ENCODE data around the gene SLC22A17. TPM values are rescaled to one million over a fixed set of nuclear protein-coding genes. Genes with fewer than 3 reads are reported as not detected.

SLC22A17 gene
- total RNA-seq, 1 donor from 2014 or later, result 22.2 TPM

GRCh38 chr14:23372509-23372908 lies 19.8 kb upstream of the SLC22A17 start, which contains the start of gene IL25:
Gene IL25 (plus strand): TSS chr14:23372809.
- Histone ChIP-seq H3K9ac (no peak within 1 kb of the TSS), H3K27me3 (no peaks in the 10 kb centered on the region), H3K4me1 (peaks cover 14% of the 10 kb centered on the region), H3K79me2 (ENCODE audit: low read depth) (no peaks in the 10 kb centered on the region), H3K36me3 (no peaks in the 10 kb centered on the region), H4K20me1 (ENCODE audit: low read depth) (no peaks in the 10 kb centered on the region), H3K4me3 (no peak within 1 kb of the TSS), H3K4me2 (no peak within 1 kb of the TSS), H3F3A (ENCODE audit: low read depth) (peaks cover 16% of the 10 kb centered on the region), H3K27ac (no peak within 1 kb of the TSS), H2AFZ (replicated peaks) (no peak within 1 kb of the TSS), H3K9me3 (ENCODE audit: low read depth) (no peaks in the 10 kb centered on the region)
- Mint-ChIP-seq H3K9me3 (no peaks in the 10 kb centered on the region), H3K4me1 (peaks cover 16% of the 10 kb centered on the region), H3K27me3 (ENCODE audit: insufficient read depth, low read depth) (peaks cover 8% of the 10 kb centered on the region), H3K36me3 (no peaks in the 10 kb centered on the region), H3K4me3 (no peak within 1 kb of the TSS), H3K27ac (peak within 1 kb of the TSS; percentile 12)
- TF ChIP-seq EZH2phosphoT487 (IDR thresholded peaks at IDR 0.05) (no peak), EZH2 (IDR thresholded peaks at IDR 0.05) (no peak)
- TF ChIP-seq, protein P1, sequence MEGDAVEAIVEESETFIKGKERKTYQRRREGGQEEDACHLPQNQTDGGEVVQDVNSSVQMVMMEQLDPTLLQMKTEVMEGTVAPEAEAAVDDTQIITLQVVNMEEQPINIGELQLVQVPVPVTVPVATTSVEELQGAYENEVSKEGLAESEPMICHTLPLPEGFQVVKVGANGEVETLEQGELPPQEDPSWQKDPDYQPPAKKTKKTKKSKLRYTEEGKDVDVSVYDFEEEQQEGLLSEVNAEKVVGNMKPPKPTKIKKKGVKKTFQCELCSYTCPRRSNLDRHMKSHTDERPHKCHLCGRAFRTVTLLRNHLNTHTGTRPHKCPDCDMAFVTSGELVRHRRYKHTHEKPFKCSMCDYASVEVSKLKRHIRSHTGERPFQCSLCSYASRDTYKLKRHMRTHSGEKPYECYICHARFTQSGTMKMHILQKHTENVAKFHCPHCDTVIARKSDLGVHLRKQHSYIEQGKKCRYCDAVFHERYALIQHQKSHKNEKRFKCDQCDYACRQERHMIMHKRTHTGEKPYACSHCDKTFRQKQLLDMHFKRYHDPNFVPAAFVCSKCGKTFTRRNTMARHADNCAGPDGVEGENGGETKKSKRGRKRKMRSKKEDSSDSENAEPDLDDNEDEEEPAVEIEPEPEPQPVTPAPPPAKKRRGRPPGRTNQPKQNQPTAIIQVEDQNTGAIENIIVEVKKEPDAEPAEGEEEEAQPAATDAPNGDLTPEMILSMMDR (IDR thresholded peaks at IDR 0.05), result no peak
- no peak for DNase-seq (ENCODE audit: low spot score)

GRCh38 chr14:23371865-23372264 lies 19.2 kb upstream of the SLC22A17 start:
- no peak for TF ChIP-seq EZH2 (IDR thresholded peaks at IDR 0.05)
- no peak for TF ChIP-seq EZH2phosphoT487 (IDR thresholded peaks at IDR 0.05)
- TF ChIP-seq, protein P1 (IDR thresholded peaks at IDR 0.05), result no peak
- Mint-ChIP-seq H3K27me3 (ENCODE audit: insufficient read depth, low read depth) (peaks cover 9% of the 10 kb centered on the region), H3K4me1 (peaks cover 15% of the 10 kb centered on the region), H3K9me3 (no peaks in the 10 kb centered on the region), H3K4me3 (no peak overlapping the region), H3K27ac (no peak overlapping the region), H3K36me3 (no peaks in the 10 kb centered on the region)
- Histone ChIP-seq H3K36me3 (no peaks in the 10 kb centered on the region), H3K27ac (no peak overlapping the region), H4K20me1 (ENCODE audit: low read depth) (no peaks in the 10 kb centered on the region), H3K4me1 (peaks cover 16% of the 10 kb centered on the region), H3K9ac (no peak overlapping the region), H3K4me3 (no peak overlapping the region), H3K27me3 (no peaks in the 10 kb centered on the region), H3K4me2 (no peak overlapping the region), H2AFZ (replicated peaks) (no peak overlapping the region), H3F3A (ENCODE audit: low read depth) (peaks cover 20% of the 10 kb centered on the region), H3K79me2 (ENCODE audit: low read depth) (no peaks in the 10 kb centered on the region), H3K9me3 (ENCODE audit: low read depth) (no peaks in the 10 kb centered on the region)
- DNase-seq (ENCODE audit: low spot score), result no peak

DNA sequence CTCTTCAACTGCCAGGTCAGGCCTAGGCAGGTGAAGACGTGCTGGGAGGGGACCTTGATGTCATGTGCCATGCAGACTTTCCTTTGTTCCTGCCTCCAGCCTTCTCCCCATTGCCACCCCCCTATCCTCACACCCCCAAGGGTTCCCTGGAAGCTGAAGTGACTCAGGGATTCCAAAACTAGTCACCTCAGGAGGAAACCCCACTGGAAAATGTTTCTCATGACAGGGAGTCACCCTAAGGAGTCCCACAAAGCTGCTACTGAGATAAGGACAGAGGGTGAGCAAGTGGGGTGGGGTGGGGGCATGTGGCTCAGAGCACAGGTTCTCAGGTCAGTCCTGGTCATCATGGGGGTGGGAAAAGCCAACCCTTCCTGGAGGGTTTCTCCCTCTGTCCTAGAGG lies 17.5 kb upstream of the SLC22A17 start:
- Mint-ChIP-seq H3K4me1 (peaks cover 10% of the 10 kb centered on the region), H3K27me3 (ENCODE audit: insufficient read depth, low read depth) (peaks cover 10% of the 10 kb centered on the region), H3K9me3 (no peaks in the 10 kb centered on the region), H3K4me3 (no peak overlapping the region), H3K27ac (no peak overlapping the region), H3K36me3 (no peaks in the 10 kb centered on the region)
- no peak for DNase-seq (ENCODE audit: low spot score)
- no peaks in the 10 kb centered on the region for H3K27me3 ChIP-seq
- peaks cover 8% of the 10 kb centered on the region for H3K79me2 ChIP-seq (ENCODE audit: low read depth)
- no peak overlapping the region for H2AFZ ChIP-seq (replicated peaks)
- peaks cover 10% of the 10 kb centered on the region for H3K4me1 ChIP-seq
- H3K27ac ChIP-seq, result no peak overlapping the region
- H3K9me3 ChIP-seq (ENCODE audit: low read depth), result no peaks in the 10 kb centered on the region
- no peaks in the 10 kb centered on the region for H3K36me3 ChIP-seq
- H3K9ac ChIP-seq, result no peak overlapping the region
- TF ChIP-seq EZH2 (IDR thresholded peaks at IDR 0.05), result no peak
- TF ChIP-seq, protein P1 (IDR thresholded peaks at IDR 0.05), result no peak
- TF ChIP-seq EZH2phosphoT487 (IDR thresholded peaks at IDR 0.05), result no peak
- H3F3A ChIP-seq (ENCODE audit: low read depth), result peaks cover 16% of the 10 kb centered on the region
- no peak overlapping the region for H3K4me2 ChIP-seq
- no peaks in the 10 kb centered on the region for H4K20me1 ChIP-seq (ENCODE audit: low read depth)
- no peak overlapping the region for H3K4me3 ChIP-seq
